HG03103 (cell line): ENCODE results near the gene BAIAP2L1.
"Not testable (repeated sequence)": the region's sequence is repeated elsewhere in the genome, so short reads cannot be mapped to it uniquely, and the experiment has no call there.

Source experiments
- ATAC-seq: cut with Tn5 transposase; IDR thresholded peaks from one replicate; pipeline ENCODE4 v1.9.1; 2021; ENCODE audit warnings: low read depth; ENCODE audit not compliant: unreplicated experiment

Gene BAIAP2L1

DNA sequence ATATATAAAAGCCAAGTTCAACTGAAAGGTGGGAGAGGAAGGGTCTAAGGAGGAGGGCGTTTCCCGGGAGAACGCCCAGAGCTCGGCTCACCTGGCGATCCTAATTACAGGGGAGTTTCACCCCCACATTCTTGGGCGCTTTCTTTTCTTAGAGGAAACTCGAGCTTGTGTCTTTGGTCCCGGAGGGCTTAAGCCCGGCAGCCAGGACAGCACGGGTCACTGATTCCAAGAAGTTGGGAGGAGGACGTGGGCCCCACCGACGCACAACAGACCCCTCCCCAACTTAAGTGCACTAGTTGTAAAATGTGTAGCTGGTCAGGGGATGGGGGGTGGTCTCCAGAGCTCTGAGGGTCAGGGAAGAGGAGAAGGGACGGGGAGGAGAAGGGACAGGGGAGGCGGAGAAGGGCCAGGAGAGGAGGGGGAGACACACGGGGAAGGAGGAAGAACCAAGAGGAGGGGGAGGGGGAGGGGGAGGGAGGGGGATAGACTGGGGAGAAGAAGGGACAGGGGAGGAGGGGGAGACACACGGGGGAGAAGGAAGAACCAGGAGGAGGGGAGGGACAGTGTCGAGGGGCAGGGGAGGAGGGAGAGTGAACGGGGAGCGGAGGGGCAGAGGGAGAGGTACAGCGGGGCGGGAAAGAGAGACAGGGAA is 874 bp downstream of the BAIAP2L1 start:
- no peak for ATAC-seq

DNA sequence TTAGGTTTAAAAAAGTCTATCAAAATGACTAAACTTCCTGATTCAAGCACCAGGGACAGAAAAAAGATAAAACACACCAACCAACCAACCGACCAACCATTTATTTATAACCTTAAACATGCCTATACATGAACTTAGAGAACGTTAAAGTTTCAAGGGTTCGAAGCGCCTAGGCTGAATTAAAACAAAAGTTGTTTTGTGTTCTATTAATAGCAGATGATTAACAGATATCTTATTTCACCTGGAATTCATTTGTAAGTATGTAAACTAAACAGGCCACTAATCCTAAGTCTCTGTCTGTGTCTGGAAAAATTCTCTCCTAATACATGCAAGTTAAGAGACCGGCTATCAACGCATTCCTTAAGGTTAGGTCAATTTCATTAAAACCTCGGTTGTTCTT is 1.4 kb downstream of the BAIAP2L1 start:
- ATAC-seq, result no peak

DNA sequence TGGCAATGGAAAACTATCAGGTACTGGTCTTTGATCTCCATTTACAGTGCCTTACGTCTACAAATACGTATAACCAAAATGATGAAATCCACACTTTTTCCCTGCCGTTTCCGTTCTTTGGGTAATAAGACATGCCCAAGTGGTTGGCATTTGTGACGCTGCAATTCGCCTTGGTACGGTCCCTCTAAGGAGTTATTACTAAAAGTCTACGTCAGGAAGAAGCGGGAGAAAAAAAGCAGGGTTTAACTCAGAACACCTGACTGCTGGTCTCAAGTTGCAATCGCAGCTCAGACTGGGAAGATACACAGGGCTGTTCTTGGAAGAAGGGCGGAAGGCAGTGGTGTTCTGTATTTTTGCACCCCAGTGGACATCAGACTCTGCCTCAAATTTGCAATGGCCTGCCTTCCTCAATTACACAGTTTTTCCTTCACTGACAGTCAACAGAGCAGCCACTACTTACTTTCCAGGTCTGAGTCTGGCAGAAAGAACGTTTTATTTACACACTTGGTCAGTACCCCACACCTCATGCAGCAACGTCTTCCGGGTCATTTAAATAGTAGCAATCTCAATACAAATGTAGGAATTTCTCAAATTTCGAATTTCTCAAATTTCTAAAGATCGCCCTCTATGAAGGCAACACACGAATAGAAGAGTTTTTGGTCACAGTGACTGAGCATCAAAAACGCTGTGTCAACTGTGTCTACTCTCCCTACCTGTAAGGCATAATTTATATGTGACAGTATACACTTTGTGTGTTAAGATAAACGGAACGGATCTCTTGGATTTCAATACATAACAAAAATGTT is 2.1 kb downstream of the BAIAP2L1 start:
- ATAC-seq, result no peak

DNA sequence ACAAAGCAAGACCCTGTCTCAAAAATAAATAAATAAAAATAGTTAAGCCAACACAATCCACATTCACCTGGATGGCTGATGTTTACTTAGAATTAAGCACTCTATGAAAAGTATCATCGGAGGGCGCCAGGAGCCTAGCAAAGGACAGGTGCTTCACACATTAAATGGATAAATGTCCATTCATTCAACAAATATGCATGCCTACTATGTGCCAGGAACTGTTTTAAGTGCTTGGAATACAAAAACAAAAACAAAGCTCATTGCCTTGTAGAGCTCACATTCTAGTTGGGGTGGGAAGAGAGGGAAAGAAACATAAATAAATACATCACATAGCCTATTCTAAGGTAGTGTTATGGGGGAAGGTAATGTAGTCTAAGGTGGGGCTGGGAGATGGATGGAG is 4.1 kb downstream of the BAIAP2L1 start:
- no peak for ATAC-seq

DNA sequence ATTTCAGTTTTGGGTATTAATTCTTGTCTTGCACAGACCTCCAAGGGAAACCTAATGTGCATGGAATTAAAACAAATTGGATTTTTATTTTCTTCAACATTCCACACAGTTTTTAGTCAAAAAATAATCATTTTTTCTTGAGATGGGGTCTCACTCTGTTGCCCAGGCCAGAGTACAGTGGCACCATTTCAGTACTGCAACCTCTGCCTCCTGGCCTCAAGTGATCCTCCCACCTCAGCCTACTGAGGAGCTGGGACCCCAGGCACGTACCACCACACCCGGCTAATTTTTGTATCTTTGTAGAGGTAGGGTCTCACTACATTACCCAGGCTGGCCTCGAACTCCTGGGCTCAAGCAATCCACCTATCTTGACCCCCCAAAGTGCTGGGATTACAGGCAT is 4.9 kb downstream of the BAIAP2L1 start:
- ATAC-seq, result no peak

DNA sequence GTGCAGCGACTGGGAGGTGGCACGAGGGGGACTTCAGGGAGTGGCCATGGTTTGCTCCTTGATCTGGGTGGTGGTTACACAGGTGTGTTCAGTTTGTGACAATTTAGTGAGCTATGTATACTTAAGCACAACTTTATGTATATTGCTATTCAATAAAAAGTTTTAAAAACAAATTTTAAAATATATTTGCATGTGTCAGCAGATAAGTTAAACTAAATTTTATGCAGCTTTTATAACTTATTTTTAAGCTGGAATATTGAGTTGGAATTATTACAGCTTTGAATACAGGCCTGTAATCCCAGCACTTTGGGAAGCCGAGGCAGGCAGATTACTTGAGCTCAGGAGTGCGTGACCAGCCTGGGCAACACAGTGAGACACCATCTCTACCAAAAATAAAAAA is 5.4 kb downstream of the BAIAP2L1 start:
- ATAC-seq, result no peak

DNA sequence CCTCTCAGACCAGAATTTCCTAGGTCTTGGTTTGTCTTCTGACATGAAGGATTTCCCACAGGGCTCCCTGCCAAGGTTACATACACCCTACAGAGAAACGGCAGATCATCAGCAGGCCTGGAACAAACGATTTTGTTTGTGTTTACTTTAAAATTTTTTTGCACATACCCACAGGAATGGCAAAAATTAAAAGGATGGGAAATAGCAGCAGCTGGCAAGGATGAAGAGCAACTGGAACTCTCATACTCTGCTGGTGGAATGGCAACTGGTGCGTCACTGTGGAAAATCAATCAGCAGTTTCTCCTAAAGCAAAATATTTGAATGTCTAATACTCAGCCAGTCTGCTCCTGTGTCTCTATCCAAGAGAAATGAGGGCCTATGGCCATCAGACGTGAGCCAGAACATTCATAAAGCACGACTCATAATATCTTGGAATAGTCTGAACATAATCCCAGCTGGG is 6.5 kb downstream of the BAIAP2L1 start:
- ATAC-seq, result no peak

DNA sequence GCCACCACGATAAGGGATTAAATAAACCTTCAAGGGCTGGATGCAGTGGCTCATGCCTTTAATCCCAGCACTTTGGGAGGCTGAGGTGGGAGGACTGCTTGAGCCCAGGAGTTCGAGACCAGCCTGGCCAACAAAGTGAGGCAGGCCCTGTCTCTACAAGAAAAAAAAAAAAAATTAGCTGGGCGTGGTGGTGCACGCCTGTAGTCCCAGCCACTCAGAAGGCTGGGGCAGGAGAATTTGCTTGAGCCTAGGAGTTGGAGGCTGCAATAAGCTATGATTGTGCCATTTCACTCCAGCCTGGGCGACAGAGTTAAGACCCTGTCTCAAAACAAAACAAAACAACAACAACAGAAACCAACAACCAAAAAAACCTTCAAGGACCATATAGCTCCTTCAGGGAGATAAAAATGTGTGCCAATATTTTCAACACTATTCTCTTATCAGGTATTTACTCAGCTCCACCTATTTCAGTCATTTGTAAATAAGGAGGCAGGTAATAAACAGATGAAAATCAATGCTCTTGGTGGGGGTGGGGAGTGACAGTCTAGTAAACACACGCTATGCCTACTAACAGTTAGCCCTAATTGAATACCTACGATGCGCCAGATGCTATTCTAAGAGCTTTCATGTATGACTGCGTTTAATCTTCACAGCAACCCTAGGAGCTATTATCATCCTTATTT is 13.2 kb downstream of the BAIAP2L1 start:
- ATAC-seq, result no peak

DNA sequence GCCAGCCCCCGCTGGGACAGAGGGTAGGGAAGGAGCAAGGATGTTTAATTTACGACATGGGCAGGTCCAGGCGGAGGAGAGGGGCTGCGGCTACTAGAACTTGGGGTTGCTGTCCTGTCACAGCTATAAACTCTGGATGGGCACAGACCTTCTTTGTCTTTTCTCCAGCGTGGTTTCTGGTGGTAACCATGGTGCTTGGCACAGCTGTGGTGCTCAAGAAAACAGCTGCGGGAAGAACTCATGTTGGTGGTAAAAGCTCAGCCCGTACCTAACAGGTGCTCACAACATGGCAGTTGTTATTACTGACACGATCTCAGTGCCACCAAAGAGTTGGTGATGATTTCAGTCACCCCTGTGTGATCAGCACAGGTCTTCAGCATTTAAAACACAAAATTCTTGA is 13.8 kb downstream of the BAIAP2L1 start:
- no peak for ATAC-seq

DNA sequence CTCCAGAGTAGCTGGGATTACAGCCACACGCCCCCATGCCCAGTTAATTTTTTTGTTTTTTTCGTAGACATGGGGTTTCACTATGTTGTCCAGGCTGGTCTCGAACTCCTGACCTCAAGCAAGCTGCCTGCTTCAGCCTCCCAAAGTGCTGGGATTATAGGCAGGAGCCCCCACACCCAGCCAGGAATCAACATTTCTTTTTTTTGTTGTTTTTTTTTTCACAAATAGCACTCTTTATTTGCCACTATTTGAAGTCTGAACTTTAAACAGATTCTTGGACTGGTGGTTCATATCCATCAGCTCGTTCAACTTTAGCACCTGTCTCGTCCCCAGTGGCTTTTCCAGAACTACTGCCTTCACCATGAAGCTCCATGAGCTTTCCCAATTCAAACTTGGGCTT is 15.4 kb downstream of the BAIAP2L1 start:
- ATAC-seq, result not testable (repeated sequence)

DNA sequence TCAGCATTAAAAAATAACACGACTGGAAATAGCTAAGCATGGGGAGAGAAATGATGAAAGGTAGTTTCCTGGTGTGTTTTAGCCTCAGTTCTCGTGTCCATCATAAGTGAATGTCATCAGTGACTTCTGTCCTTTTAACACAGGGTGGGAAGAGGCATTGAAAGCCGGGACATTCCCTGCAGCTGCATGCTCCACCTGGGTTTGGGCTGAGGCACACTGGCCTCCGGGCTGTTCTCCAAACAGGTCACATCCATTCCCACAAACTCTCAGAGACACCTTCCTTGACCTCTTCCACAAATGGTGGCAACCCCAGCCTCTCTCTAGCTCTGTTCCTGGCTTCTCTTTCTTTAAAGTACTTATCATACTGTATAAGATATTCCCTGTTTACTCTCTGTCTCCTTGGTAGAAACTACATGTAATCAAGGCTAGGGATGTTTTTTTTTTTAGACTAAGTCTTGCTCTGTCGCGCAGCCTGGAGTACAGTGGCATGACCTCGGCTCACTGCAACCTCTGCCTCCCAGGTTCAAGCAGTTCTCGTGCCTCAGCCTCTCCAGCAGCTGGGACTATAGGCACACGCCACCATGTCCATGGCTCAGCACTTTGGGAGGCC is 22.6 kb downstream of the BAIAP2L1 start:
- no peak for ATAC-seq

DNA sequence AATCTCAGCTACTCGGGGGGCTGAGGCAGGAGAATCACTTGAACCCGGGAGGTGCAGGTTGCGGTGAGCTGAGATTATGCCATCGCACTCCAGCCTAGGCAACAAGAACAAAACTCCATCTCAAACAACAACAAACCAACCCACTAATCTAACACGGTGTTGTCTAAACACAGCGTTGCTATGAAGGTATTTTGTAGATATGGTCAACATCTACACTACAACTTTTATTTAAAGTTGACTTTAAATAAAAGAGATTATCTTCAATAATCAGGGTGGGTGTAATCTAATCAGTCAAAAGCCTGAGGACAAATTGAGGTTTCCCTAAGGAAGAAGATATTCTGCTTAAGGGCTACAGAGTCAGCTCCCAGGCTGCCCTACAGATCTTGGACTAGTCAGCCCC is 24.2 kb downstream of the BAIAP2L1 start:
- ATAC-seq, result no peak

DNA sequence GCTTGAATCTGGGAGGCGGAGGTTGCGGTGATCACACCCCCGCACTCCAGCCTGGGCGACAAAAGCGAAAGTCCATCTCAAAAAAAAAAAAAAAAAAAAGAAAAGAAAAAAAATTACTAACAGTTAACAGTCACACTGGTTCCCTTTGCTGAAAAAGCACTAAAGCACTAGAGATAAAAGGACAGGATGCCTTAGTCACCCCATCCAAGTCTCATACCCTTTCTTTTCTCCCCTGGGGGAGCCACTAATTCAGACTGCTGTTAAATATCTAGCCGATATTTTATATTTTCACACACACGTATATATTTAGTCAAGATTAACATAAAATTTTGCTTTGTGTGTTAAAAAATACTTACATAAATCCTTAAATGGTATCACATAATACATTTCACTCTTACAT is 25.2 kb downstream of the BAIAP2L1 start:
- no peak for ATAC-seq

DNA sequence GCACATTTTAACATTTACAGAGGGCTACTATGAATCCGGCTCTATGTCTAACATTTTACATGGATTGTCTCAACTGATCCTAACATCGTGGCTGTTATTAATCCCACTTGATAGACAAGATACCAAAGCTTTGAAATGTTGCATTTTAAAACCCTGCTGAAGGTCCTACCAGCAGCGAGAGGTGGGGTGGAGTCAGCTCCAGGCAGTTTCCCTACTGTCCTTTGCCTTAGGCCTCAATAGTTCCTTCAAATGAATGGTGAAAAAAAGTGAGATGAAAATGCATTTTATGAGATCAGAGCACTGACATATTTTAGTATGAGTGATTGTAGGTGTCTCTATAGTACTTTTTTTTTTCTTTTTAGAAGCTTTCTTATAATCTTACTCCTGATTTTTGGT is 26.6 kb downstream of the BAIAP2L1 start:
- no peak for ATAC-seq

DNA sequence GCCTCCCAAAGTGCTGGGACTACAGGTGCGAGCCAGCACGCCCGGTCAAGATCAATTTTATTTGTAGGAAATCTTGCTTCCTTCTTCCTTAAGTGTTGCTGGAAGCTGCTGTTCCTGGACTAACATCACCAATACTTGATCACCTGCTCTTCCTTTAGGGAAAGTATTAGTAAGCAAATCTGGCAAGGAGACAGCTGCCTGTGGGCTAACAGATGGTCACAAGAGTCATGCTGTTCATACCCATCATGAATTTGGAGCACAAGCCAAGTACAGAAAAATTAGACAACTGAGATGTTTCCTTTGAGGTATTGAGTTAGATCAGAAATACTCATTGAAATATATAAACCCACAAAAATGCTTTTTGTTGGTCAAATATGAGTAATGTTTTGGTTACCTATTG is 27.9 kb downstream of the BAIAP2L1 start:
- ATAC-seq, result no peak

DNA sequence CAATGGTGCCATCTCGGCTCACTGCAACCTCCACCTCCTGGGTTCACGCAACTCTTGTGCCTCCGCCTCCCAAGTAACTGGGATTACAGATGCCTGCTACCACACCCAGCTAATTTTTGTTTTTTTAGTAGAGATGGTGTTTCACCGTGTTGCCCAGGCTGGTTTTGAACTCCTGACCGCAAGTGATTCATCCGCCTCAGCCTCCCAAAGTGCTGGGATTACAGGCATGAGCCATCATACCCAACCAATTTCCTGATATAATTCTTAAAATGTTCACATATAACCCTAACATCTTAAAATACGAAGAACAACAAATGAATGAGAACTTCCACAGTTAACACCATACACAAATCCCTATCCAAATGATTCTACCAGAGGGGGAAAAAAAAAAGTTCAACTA is 31.2 kb downstream of the BAIAP2L1 start:
- ATAC-seq, result no peak

DNA sequence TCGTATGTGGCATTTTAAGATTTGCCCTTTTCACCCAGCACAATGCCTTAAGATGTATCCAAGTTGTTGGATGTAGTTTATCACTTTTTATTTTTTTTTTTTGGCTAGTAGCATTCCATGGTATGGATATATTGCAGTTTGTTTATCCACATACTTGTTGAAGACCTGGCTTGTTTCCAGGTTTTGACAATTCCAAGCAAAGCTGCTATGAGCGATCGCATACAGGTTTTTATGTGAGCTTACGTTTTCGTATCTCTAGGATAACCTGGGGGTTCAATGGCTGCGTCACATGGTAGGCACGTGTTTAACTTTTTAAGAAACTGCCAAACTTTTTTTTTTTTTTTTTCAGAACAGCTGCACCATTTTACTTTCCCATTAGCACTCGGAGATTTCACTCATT is 32.2 kb downstream of the BAIAP2L1 start:
- no peak for ATAC-seq

DNA sequence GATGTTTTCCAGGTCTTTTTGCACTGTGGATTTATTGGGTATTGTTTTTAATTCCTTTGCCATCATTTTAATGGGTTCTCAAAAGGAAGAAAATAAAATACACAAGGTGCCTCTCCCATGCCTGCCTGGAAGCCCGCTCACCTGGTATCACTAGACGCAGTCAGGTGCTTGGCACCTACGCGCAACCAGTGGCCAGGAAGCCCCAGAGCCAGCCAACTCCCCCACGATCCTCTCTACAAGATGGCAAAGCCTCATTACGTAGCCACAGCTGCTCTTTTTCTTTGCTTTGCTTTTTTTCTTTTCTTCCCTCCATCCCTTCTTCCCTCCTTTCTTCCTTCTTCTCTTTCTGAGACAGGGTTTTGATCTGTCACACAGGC is 34.3 kb downstream of the BAIAP2L1 start:
- ATAC-seq, result no peak

DNA sequence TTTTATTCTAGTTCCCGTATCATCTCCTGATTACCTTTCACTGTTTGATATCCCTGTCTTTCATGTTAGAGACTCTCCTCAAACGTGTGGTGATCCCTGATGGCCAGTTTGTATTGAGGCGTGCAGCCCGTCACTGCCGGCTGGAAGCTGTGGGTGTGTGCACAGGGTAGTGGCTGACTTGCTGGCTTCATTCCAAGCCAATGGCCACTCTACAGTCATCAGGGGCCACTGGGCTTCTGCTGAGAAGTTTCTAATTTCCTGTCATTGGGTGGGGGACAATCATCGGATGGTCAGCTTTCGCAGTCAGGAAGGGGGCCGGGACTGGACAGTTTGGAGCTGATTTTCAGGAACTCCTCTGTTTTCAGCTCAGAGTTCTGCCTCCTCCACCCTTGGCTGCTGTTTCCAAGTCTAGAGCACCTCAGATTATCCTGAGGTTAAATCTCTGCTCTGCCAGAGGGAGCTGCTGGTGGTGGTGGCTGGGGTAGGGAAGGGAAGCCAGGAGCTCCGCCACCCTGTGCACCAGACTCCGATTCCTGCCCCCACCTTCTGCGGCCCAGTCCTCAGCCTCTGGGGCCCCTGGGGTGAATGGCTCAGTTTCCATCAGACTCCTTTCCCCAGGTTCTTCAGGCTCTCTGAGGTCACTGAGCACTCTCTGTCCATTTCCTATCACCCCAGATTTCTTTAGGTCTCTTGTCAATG is 34.9 kb downstream of the BAIAP2L1 start:
- no peak for ATAC-seq

DNA sequence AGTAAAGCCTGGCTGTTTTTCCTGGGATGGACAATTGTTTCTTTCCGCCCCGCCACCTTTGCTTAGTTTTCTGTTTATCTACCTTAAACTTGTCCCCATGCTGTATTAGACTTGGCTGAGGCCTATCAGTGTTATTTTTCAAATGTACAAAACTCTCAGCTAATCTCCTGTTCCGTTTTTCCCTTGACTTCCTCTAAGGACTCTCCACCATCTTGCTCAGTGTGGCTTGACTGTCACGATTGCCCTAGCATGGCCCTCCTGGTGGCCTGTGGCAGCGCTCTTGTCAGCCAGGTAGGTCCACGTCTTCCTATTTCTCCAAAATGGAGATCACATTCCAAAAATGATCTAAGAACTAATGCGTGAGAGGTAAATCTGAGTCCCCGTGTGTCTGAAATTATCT is 36.7 kb downstream of the BAIAP2L1 start:
- ATAC-seq, result no peak

DNA sequence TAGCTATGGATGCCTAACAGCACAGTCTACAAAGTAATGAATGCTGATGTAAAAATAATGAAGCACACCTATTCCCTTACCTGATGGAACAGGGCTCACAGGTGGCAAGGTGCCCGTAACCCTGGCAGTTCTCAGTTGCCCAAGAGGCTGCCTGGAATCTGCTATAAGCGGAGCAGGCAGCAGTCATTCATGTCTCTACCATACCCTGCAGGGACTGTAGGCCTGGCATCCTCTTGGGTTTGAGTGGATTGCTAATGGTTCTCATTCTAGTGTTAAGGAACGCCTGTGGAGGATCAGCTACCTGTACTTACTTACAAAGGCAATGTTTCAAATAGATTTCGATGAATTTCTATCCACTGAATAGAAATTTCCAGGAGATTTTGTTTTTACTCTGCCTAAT is 38.4 kb downstream of the BAIAP2L1 start:
- ATAC-seq, result no peak
